ENCODE data around the gene PIGZ.

DNA sequence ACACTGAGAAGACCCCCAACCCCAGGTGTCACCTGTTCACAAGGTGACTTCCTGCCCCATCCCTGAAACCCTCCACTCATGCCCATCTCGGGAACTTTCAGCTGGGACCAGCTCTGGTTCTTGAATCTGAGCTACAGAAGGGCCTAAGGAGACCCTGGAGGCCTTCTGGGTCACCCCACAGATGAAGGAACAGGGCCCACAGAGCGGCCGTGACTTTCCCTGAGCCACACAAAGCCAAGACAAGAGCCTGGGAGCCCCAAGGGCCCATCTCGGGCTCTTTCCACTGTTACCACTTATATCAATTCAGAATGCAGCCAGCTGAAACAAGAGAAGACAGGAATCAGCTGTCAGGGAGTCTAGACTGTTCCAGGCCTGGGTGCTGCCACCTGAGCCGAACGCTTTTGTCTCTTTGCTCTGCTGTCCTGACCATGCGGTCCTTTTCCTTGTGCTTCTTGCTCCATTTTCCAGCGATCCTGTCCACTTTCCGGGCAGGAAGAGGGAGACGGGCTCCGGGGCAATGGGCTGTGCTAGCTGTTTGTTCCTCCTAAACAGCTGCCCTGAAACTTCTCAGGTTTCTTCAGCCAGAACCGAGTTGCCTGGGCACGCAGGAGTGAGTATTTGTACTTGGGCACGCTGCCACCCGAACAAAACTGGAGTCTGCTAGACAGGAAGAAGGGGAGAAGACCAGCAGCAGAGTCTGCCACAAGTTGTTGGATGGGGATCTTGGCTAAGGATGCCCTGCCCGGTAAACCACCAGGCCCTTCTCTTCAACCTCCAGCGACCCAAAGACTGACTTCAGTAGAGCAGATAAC is 28.0 kb upstream of the PIGZ start:
- TF ChIP-seq POLR2AphosphoS5 (IDR thresholded peaks at IDR 0.05) = no peak
- no peak for TF ChIP-seq CTCF (IDR thresholded peaks at IDR 0.05)
- no peak for TF ChIP-seq POLR2A (IDR thresholded peaks at IDR 0.05)
